Upper lobe of right lung (tissue), 1 donor: ENCODE results near the gene TLCD5. TPM values are rescaled to one million over a fixed set of nuclear protein-coding genes. Genes with fewer than 3 reads are reported as not detected.

Source experiments
- ATAC-seq: fragments of 200-7000 bp; cut with Tn5 transposase; one replicate; pipeline ENCODE4 v1.9.1; 2020; ENCODE audit warnings: mild to moderate bottlenecking, moderate library complexity
- DNase-seq: peaks from one replicate; pipeline ENCODE4 v3.0.0-alpha.2; 2020
- H3K27ac ChIP-seq: fragments of 200-600 bp; one replicate; pipeline ENCODE4 v1.8.0; 2022
- H3K27me3 ChIP-seq: fragments of 200-600 bp; one replicate; pipeline ENCODE4 v1.8.0; 2022; ENCODE audit warnings: mild to moderate bottlenecking
- H3K36me3 ChIP-seq: fragments of 200-600 bp; one replicate; pipeline ENCODE4 v1.8.0; 2022
- H3K4me1 ChIP-seq: fragments of 200-600 bp; one replicate; pipeline ENCODE4 v1.8.0; 2022
- H3K4me3 ChIP-seq: fragments of 200-600 bp; one replicate; pipeline ENCODE4 v1.8.0; 2022; ENCODE audit warnings: mild to moderate bottlenecking
- H3K9me3 ChIP-seq: fragments of 200-600 bp; one replicate; pipeline ENCODE4 v1.8.0; 2022
- CTCF ChIP-seq: fragments of 200-600 bp; IDR thresholded peaks from one replicate; pipeline ENCODE4 v1.8.0; 2022; ENCODE audit warnings: antibody characterized with exemption
- intact Hi-C: fragments of 100-400 bp; cut with DNase I; formaldehyde crosslinking; loops from one replicate; pipeline ENCODE4 v1.11.0; 2022
- total RNA-seq: library from RNA; stranded (reverse); fragmentation: NEBNext Ultra II Directional; extraction: Animal tissue kit (Norgen Biotek cat#: 25700); gene quantifications from one replicate; pipeline ENCODE4 v1.2.1, GENCODE V29; 2021
- donor health status: DM: no; HTN: yes; CAD: no; lungs with severe emphysema.

TLCD5 gene
- total RNA-seq, 1 donor from 2014 or later, result 4.2 TPM

DNA sequence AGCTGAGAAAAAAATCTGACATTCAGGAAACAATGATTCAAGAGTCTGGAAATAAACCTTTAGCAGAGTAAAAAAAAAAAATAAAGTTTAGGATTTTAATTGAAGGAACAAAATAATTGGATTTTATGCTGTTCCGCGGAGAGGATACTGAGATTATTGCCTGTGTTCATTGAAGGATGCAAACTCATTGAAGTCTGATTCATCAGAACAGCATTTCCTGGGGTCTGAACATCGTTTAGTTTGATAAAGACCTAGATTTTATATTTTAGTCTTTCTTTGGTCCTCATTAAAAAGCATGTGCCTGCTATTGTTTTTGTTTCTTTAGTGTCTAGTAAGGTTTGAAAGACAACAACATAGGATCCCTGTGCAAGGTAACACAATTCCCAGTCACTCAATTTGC, 4.5 kb downstream of the TLCD5 start:
- ATAC-seq, result no peak
- no peak overlapping the region for H3K4me3 ChIP-seq
- H3K4me1 ChIP-seq, result peaks cover 25% of the 10 kb centered on the region

DNA sequence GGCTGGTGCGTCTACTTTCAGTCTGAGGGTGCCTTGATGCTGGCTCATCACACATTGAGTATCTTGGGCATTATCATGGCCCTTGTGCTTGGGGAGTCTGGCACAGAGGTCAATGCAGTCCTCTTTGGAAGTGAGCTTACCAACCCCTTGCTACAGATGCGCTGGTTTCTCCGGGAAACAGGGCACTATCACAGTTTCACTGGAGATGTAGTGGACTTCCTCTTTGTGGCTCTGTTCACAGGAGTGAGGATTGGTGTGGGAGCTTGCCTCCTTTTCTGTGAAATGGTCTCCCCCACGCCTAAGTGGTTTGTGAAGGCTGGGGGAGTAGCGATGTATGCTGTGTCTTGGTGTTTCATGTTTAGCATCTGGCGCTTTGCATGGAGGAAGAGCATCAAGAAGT, 4.9 kb downstream of the TLCD5 start:
- Histone ChIP-seq H3K9me3 (no peaks in the 10 kb centered on the region), H3K27me3 (no peaks in the 10 kb centered on the region), H3K4me3 (no peak overlapping the region), H3K36me3 (peaks cover 5% of the 10 kb centered on the region), H3K27ac (no peak overlapping the region), H3K4me1 (peaks cover 26% of the 10 kb centered on the region)
- DNase-seq, result no peak
- ATAC-seq, result no peak
- no peak for TF ChIP-seq CTCF
- intact Hi-C loops, result no loop called here

More for the DNA sequence above, 4.5 kb downstream of the TLCD5 start:
- intact Hi-C loops, result no loop called here
- DNase-seq, result no peak
- no peak for TF ChIP-seq CTCF
- Histone ChIP-seq H3K27ac (no peak overlapping the region), H3K36me3 (peaks cover 5% of the 10 kb centered on the region), H3K27me3 (no peaks in the 10 kb centered on the region), H3K9me3 (no peaks in the 10 kb centered on the region)

- Histone ChIP-seq H3K4me1 (peaks cover 20% of the 10 kb centered on the region), H3K4me3 (no peak overlapping the region), H3K27ac (no peak overlapping the region), H3K27me3 (no peaks in the 10 kb centered on the region), H3K36me3 (peaks cover 5% of the 10 kb centered on the region), H3K9me3 (no peaks in the 10 kb centered on the region)
- intact Hi-C loops, result no loop called here
- ATAC-seq, result no peak
- no peak for DNase-seq
- TF ChIP-seq CTCF, result no peak
Observed at GRCh38 chr11:120331301-120331996, 6.3 kb downstream of the TLCD5 start.

DNA sequence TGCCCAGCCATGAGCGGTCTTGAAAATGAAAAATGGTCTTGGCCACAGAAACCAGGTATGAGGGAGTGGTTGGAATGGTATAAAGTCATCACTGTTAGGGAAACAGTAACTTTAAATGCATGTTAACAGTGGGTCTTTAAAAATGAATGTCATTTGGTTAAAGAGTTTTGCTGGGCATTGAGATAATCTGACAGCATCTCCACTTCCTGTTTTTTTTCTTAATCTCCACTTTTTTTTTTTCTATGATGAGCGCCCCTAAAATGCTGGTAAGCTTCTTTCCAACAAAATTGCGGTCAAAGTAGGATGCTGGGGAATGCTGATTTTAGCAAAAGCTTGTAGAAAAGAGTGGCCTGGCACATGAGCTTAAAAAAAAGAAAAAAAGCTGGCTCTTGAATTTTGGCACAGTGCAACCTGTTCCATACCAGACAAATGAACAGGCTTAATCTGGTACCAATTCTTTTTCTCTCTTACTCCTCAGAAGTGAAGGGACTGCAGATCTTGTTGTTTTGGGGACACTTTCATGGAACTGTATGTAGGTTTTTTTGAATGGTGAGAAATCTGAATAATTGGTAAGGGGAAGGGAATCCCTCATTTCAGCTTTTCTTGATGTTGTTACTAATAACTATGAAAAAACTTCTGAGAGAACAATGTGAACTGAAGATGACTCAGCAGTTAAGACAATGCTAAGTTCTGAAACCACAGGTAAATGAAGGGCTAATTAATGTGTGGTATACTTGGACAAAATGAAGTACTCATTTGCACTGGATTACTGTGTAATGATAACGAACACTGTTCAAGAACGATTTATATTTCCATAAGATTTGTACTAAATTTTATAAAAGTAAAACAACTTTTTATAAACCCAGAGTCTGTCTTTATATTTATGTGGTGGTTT, 8.0 kb downstream of the TLCD5 start:
- Histone ChIP-seq H3K27me3 (no peaks in the 10 kb centered on the region), H3K36me3 (peaks cover 5% of the 10 kb centered on the region), H3K9me3 (no peaks in the 10 kb centered on the region), H3K27ac (no peak overlapping the region), H3K4me3 (no peak overlapping the region), H3K4me1 (peaks cover 12% of the 10 kb centered on the region)
- no peak for TF ChIP-seq CTCF
- intact Hi-C loops, result no loop called here
- no peak for DNase-seq
- ATAC-seq, result no peak

DNA sequence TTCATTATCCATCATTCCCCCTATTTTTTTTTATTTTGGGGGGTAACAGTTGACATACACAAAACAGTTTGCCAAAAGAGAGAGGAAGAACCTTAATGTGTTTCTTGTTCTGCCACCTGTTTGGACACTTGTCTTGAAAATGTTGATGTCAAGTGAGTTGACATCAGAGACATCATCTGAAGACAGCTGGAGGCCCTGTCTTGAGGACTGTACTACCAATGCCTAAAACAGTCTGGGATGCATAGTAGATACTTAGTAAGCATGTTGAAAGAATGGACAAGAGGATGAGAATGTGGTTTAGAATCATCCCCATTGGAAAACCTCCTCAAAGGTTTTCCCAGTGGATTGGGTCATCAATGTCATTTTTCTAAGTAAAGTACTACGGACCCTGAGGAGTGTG, 8.7 kb downstream of the TLCD5 start:
- Histone ChIP-seq H3K27ac (no peak overlapping the region), H3K4me1 (peaks cover 12% of the 10 kb centered on the region), H3K9me3 (no peaks in the 10 kb centered on the region), H3K4me3 (no peak overlapping the region), H3K36me3 (peaks cover 5% of the 10 kb centered on the region), H3K27me3 (no peaks in the 10 kb centered on the region)
- ATAC-seq, result no peak
- DNase-seq, result no peak
- no peak for TF ChIP-seq CTCF
- intact Hi-C loops, result no loop called here
